Muscle layer of duodenum (tissue), 2 donors: Measurements from ENCODE around the gene EGR4.

Experiments
- H3K27ac ChIP-seq: one replicate; pipeline ENCODE4 v1.7.0; 2013; ENCODE audit warnings: mild to moderate bottlenecking, low read length
- H3K27me3 ChIP-seq: one replicate; pipeline ENCODE4 v1.7.0; 2013; ENCODE audit warnings: low read depth, mild to moderate bottlenecking, control low read depth, low read length
- H3K36me3 ChIP-seq, 2 donors: one replicate each; pipeline ENCODE4 v1.7.0; 2013; ENCODE audit warnings: low read length in 2 of 2, control low read depth in 1 of 2, mild to moderate bottlenecking in 1 of 2; ENCODE audit not compliant: insufficient read depth in 2 of 2, control insufficient read depth in 1 of 2
- H3K4me1 ChIP-seq, 2 donors: one replicate each; pipeline ENCODE4 v1.7.0; 2013; ENCODE audit warnings: low read length in 2 of 2, mild to moderate bottlenecking in 2 of 2, control low read depth in 1 of 2, moderate library complexity in 1 of 2; ENCODE audit not compliant: insufficient read depth in 2 of 2, control insufficient read depth in 1 of 2
- H3K4me3 ChIP-seq, 2 donors: one replicate each; pipeline ENCODE4 v1.7.0; 2013; ENCODE audit warnings: low read length in 2 of 2, low read depth in 1 of 2, mild to moderate bottlenecking in 1 of 2
- H3K9me3 ChIP-seq, 2 donors: one replicate each; pipeline ENCODE4 v1.7.0; 2013; ENCODE audit warnings: low read length in 2 of 2, control low read depth in 1 of 2, mild to moderate bottlenecking in 1 of 2; ENCODE audit not compliant: control insufficient read depth in 1 of 2
- donor health status: healthy.

EGR4 gene

GRCh38 chr2:73289304-73289703, 4.0 kb downstream of the EGR4 start:
- Histone ChIP-seq H3K9me3 (peaks cover 0 to under 1% of the 10 kb centered on the region in 2 donors), H3K27me3 (peaks cover 28% of the 10 kb centered on the region), H3K4me1 (peaks cover 3 to 38% of the 10 kb centered on the region in 2 donors), H3K4me3 (no peak overlapping the region), H3K27ac (no peak overlapping the region), H3K36me3 (no peaks in the 10 kb centered on the region)

- Histone ChIP-seq H3K27ac (no peak overlapping the region), H3K27me3 (peaks cover 10% of the 10 kb centered on the region), H3K36me3 (no peaks in the 10 kb centered on the region), H3K9me3 (no peaks in the 10 kb centered on the region), H3K4me3 (no peak overlapping the region), H3K4me1 (peaks cover 0 to 22% of the 10 kb centered on the region in 2 donors)
Measured at GRCh38 chr2:73286134-73286655, 7.2 kb downstream of the EGR4 start.

DNA sequence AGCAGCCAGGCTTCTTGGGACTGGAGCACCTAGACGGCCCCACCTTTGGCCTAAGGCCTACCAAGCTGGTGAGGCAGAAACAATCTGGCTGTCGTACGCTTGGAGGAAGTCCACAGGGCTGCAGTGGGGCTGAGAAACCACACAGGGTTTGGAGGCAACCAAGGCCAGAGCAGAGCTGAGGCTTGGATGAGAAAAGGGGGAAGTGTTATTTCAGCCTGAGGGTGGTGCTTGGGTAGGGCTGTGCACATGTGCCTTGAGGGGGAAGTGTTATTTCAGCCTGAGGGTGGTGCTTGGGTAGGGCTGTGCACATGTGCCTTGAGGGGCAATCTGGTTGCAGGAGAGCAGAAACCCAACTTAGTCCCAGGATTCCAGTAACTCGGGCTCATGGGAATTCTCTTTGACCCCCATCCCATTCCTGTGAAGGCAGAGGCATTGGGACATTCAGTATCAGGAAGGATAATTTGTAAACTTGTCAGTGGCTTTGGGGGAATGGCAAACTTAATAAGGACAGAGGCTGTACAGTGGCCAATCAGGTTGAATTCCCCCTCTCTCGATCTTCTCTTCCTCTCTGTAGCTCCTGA, 8.1 kb downstream of the EGR4 start:
- Histone ChIP-seq H3K36me3 (no peaks in the 10 kb centered on the region), H3K4me3 (peak overlapping the region; percentile 28 to 79), H3K4me1 (peaks cover 0 to 20% of the 10 kb centered on the region in 2 donors), H3K9me3 (no peaks in the 10 kb centered on the region), H3K27me3 (peaks cover 5% of the 10 kb centered on the region), H3K27ac (no peak overlapping the region)

- H3K36me3 ChIP-seq: no peaks in the 10 kb centered on the region
- H3K9me3 ChIP-seq: no peaks in the 10 kb centered on the region
- H3K4me3 ChIP-seq: peak within 1 kb of the TSS; percentile 43 to 79
- peaks cover 0 to 20% of the 10 kb centered on the region in 2 donors for H3K4me1 ChIP-seq
- peaks cover 5% of the 10 kb centered on the region for H3K27me3 ChIP-seq
- no peak within 1 kb of the TSS for H3K27ac ChIP-seq
Measured at GRCh38 chr2:73284296-73285158, 8.8 kb downstream of the EGR4 start, which contains the start of gene FBXO41. FBXO41 (minus strand) TSS chr2:73284478; CDS start chr2:73269630, 14,848 bp downstream.

DNA sequence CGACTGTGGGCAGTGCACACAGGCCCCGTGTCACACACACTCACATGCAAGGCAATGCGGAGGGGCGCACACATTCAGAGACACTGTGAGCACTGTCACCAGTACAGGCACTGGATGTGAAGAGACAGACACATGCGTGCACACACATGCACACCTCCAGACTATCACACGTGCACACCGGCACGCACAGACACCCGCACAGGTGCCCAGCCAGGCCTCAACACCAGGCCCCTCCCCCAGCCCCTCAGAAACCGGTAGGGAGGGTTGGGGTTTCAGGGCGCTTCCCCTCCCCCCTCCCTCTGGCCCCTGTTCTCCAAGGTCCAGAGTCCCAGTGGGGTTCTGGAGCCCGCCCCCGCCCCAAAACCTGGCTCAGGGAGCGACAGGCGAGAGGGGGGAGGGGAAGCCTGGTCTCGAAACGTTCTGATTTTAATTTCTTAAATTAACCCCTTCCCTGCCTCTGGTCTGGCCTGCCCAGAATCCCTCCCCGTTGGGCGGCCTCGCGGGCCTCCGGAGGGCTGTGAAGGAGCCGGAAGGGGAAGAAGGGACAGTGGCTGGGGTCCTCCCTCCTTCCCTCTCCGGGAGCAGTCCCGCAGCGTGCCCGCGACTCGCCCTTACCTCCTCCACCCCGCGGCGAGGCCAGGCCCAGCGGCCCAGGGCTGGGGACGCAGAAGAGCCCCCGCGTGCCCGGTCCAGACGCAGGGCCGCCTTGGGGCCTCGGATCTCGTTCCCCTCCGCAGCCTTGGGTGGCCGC, 9.6 kb downstream of the EGR4 start:
- H3K27ac ChIP-seq: no peak overlapping the region

DNA sequence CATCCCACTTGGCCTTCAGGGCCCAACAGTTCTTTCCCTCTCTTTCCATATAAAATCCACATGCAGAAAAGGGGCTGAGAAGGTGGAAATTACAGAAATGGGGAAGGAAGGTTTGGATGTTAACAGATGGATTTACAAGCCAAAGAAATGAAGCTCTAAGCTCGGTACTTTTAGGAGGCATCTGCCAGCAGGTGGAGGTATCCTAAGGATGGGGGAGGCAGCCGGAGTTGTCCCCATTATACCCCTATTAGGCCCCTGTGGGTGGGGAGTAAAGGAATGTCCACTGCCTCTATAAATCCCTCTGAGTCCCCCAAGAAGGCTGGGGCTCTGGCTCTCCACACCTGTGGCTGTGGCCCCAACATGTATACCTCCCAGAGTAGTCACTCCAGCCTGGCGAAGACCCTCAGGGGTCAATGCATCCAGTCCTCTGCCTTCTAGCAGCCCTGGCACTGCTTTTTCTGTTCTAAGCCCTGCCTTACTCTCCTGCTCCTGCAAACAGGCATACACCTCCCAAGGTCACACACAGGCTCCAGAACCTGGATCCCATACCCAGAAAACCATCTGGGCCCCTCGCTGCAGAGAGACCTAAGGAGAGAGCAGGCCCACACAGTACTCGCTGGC, 10.3 kb downstream of the EGR4 start:
- H3K4me1 ChIP-seq: peaks cover 0 to 20% of the 10 kb centered on the region in 2 donors
- H3K9me3 ChIP-seq: no peaks in the 10 kb centered on the region
- peak overlapping the region in 1 of 2 donors; percentile 79 for H3K4me3 ChIP-seq
- peaks cover 5% of the 10 kb centered on the region for H3K27me3 ChIP-seq
- no peaks in the 10 kb centered on the region for H3K36me3 ChIP-seq
- H3K27ac ChIP-seq: no peak overlapping the region

More for the DNA sequence above, 9.6 kb downstream of the EGR4 start:
- peaks cover 0 to 20% of the 10 kb centered on the region in 2 donors for H3K4me1 ChIP-seq
- H3K4me3 ChIP-seq: peak overlapping the region; percentile 43 to 79
- peaks cover 5% of the 10 kb centered on the region for H3K27me3 ChIP-seq
- no peaks in the 10 kb centered on the region for H3K9me3 ChIP-seq
- no peaks in the 10 kb centered on the region for H3K36me3 ChIP-seq

GRCh38 chr2:73281244-73281643, 12.1 kb downstream of the EGR4 start:
- no peaks in the 10 kb centered on the region for H3K36me3 ChIP-seq
- no peak overlapping the region for H3K4me3 ChIP-seq
- H3K4me1 ChIP-seq: peaks cover 0 to 20% of the 10 kb centered on the region in 2 donors
- H3K9me3 ChIP-seq: no peaks in the 10 kb centered on the region
- no peak overlapping the region for H3K27ac ChIP-seq
- peaks cover 5% of the 10 kb centered on the region for H3K27me3 ChIP-seq

GRCh38 chr2:73279852-73280251, 13.5 kb downstream of the EGR4 start:
- Histone ChIP-seq H3K9me3 (no peaks in the 10 kb centered on the region), H3K27ac (no peak overlapping the region), H3K36me3 (no peaks in the 10 kb centered on the region), H3K4me1 (peaks cover 0 to 17% of the 10 kb centered on the region in 2 donors), H3K4me3 (no peak overlapping the region), H3K27me3 (no peaks in the 10 kb centered on the region)

- peaks cover 0 to 9% of the 10 kb centered on the region in 2 donors for H3K4me1 ChIP-seq
- no peaks in the 10 kb centered on the region for H3K36me3 ChIP-seq
- H3K27ac ChIP-seq: no peak overlapping the region
- no peaks in the 10 kb centered on the region for H3K9me3 ChIP-seq
- H3K4me3 ChIP-seq: no peak overlapping the region
- peaks cover 8% of the 10 kb centered on the region for H3K27me3 ChIP-seq
Measured at GRCh38 chr2:73272270-73272669, 21.1 kb downstream of the EGR4 start.

DNA sequence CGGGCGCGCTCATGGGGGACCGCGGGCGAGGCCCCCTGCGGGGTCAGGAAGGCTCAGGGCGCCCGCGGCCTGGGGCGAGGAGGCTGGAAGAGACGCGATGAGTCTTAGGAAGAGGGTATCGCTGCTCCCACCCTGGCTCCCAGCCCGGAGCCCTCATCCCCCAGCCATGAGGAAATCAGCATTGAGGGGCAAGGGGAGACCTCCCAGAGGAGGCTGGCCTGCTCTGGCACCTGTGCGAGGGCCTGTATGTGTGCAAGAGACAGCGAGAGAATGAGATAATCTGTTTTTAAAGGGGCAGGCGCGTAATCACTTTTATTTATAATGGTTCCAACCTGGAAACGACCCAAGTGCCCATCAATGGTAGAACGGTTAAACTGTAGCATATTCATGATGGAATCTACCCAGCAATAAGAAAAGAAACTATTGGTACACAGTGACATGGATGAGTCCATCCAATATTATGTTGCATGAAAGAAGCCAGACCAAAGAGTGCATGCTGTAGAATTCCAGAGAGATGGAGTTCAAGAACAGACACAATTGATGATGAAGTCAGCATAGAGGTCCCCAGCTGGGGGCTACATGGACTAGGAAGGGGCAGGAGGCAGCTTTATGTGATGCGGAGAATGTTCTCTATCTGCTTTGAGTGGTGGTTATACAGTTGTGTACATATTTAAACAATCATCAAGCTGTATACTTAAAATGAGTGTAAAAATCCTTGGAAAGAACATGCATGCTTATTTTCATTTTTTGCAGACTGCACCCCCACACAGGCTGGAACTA, 23.5 kb downstream of the EGR4 start:
- Histone ChIP-seq H3K4me3 (no peak overlapping the region), H3K27me3 (peaks cover 8% of the 10 kb centered on the region), H3K27ac (no peak overlapping the region), H3K36me3 (no peaks in the 10 kb centered on the region), H3K4me1 (peaks cover 0 to 9% of the 10 kb centered on the region in 2 donors), H3K9me3 (no peaks in the 10 kb centered on the region)
